ENCODE results near the gene ZC3H12A.

The ZC3H12A gene

DNA sequence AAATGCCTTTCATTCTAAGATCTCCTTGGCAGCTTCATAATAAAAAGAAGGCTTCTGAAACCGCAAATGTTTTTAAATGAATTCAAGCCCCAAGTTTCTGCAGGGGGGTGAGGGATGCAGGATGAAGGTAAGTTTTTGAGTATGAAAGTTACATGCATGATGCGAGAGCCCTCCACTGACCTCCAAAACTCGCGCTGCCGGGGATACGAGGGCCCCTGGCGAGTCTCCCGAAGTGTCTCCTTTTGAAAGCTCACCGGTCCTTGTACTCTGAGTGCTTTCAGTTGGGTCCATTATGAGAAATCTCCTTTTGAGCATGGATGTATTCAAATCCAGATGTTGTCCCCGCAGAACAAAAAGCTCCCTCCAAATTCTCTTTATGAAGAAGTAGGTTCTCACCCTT is 18.9 kb upstream of the ZC3H12A start:
- DNase-seq, result no peak

DNA sequence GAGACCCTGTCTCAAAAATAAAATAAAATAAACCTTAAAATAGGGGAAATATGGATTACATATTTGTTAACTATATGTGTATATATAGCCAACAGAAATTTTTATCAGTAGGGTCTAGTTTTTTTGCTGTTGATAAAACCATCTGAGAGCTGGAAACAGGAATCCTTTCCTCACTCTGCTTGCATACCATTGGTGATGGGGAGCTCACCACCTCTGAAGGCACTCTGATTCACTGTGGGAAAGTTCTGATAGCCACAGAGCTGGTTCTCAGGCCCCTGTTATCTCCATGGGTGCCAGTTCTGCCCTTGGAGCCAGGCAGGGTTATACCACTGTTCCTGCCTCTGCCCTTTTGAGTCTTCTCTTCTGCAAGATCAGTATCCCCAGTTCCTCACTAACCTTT is 17.8 kb upstream of the ZC3H12A start:
- no peak for DNase-seq

GRCh38 chr1:37458551-37458950 is 15.8 kb upstream of the ZC3H12A start:
- DNase-seq, result no peak

- no peak for DNase-seq
Measured at GRCh38 chr1:37461698-37462436, 12.5 kb upstream of the ZC3H12A start.

DNA sequence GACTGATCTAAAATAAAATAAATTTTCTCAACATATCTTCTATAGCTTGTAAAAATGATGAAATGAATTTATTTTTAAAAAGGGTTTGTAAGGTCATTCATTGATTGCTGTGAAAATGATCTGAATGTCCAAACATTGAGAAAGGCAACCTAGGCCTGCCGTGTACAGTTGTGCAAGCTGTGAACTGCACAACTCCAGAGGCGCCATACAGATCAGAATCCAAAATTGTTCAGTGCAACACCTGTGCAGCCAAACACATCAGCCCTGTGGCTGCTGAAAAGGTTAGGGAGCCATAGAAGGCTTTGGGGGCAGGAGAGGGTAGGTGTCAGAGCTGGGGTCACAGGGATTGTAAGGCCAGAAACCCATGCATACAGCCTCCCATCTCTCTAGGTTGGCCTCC is 9.9 kb upstream of the ZC3H12A start:
- no peak for DNase-seq

- DNase-seq, result no peak
Measured at GRCh38 chr1:37465593-37466517, 8.5 kb upstream of the ZC3H12A start.

DNA sequence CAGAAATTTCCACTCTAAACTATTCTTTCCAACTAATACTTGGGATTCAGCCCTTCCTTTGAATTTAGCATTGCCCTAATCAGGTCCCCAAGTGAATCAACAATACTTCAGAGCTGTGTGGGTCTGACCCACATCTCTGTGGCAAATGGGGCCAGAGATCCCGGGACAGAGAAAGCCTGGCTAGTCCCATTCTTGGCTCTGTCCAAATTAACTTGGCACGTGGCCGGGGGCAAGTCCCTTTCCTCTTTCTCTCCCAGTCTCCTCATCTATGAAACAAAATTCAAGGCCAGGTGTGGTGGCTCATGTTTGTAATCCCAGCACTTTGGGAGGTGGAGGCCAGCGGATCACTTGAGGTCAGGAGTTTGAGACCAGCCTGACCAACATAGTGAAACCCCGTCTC is 6.3 kb upstream of the ZC3H12A start:
- DNase-seq, result no peak

GRCh38 chr1:37469386-37469785 is 5.0 kb upstream of the ZC3H12A start:
- no peak for DNase-seq

GRCh38 chr1:37471345-37472231 is 2.8 kb upstream of the ZC3H12A start:
- peak; percentile 88 for DNase-seq

DNA sequence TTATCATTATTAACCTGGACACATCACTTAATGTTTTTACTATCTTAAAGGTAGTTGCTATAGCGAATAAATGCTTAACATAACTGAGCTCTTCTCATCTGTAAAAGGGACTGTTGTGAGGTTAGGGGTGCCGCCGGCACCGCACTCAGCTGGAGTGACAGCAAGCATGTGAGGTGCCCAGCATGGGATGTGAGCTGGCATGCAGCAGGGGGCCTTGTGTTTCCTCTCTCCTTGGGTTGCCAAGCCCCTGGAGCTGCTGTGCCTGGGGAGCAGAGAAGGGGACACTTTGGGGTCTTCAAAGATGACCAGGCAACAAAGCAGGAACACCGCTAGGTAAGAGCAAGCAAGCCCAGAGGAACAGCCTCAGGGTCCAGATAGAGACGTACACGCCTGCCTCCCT is 2.1 kb upstream of the ZC3H12A start:
- no peak for DNase-seq

DNA sequence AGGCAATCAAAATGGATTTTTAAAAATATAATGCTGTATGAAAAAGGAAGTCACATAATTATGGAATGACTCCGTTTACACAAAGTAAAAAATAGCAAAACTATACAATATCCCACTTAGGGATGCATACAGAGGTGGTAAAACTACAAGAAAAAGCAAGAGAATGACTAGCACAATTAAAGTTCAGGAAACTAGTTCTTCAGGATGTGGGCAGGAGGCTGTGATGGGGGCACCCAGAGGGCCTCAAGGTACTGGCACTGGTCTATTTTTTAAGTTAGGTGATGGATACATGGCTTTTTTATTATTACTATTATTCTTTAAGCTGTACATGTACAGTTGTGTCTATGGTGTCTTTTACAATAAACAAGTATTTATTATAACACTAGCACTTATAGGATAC is 1.4 kb upstream of the ZC3H12A start:
- no peak for DNase-seq

GRCh38 chr1:37473431-37474045 is 842 bp upstream of the ZC3H12A start:
- DNase-seq, result no peak

DNA sequence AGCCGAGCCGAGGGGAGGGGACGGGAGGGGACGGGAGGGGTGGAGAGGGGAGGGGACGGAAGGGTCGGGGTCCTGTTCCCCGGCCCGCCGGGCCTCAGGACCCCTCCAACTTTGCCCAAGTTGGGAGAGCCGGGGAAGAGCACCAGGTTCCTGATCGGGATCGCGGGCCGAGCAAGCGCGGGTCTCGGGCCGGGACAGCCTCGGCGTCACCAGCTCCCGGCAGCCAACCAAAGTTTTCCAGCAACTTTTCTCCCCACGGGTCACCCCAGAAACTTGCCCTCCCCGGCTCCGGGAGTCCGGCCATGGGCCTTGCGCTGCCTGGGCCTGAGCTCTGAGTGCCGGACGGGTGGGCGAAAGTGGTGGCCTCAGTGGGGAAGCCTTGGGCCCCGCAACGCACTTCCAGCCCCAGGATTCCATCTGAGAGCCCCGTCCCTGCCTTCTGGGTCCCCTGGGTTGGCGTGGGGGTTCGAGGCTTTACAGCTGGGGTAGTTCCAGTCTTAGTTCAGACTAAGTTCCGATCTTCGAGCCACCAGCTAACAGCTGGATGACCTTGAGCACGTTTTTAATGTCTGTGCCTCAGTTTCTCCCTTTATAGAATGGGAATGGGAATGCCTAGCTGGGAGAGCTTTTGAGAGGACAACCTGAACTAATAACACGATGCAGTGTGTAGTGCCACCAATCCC is 458 bp downstream of the ZC3H12A start:
- no peak for DNase-seq

DNA sequence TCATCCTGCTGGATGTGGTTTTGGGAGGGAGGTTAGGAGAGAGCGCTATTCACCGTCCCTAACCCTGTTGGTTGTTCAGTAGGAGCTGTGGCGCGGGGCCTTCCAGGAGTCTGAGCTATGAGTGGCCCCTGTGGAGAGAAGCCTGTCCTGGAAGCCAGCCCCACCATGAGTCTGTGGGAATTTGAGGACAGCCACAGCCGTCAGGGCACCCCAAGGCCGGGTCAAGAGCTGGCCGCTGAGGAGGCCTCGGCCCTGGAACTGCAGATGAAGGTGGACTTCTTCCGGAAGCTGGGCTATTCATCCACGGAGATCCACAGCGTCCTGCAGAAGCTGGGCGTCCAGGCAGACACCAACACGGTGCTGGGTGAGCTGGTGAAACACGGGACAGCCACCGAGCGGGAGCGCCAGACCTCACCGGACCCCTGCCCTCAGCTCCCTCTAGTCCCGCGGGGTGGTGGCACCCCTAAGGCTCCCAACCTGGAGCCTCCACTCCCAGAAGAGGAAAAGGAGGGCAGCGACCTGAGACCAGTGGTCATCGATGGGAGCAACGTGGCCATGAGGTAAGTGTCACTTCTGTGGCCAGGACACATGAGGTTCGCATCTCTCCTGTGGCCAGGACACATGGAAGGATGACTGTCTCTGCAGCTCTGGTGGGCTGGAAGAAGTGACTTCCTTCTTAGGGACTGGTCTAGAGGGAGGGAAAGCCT is 1.2 kb downstream of the ZC3H12A start:
- DNase-seq, result no peak

DNA sequence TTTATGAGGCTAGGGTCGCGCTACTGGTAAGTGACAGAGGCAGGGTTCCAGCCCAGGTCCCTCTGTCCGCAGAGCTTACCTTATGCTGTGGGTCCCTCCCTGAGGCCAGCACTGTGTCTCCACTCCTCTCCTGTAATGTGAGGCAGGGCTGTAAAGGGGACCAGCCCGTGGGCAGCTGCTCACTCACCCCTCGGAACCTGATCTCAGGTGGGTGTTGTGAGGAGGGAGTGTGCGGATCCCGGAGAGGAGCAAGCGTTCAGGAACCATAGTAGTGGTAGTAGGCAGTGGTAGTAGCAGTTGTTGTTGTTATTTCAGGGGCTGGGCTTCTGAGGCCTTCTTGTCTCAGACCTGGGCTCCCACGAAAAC is 1.7 kb downstream of the ZC3H12A start:
- no peak for DNase-seq

- DNase-seq, result peak; percentile 87
Measured at GRCh38 chr1:37476460-37477197, 2.2 kb downstream of the ZC3H12A start.

DNA sequence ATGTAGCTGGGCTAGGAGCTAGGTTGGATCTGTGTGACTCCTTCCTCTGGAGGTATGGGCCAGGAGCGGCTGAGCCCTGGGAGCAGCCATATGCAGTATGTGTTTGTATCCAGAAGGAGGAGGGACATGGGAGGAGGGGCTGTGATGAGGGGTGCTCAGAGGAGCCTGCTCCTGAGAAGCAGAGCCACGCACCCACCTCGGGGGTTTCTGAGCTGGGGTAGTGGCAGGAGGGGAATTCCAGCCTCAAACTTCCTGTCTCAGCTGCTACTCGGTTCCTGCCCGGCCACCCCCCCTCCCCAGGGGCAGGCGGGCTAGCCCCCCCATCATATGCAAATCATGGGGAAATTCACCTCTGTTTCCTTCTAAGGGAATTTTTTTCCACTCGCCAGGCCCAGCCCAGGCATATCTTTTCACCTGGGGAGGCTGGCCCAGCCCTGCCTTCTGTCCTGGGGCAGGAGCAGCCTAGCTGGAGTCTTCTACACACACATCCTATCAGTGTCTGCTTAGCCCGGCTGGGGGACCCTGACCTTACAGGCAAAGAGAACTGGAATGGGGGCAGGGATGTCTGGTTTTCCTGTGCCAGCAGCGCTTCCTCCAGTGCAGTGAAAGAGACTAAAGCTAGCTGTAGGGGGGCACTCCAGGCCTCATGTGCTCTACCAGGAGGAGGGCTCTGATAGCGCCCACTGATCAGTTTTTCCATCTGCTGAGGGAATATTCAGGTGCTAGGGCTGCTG is 3.0 kb downstream of the ZC3H12A start:
- DNase-seq, result peak; percentile 74

GRCh38 chr1:37477946-37478345 is 3.6 kb downstream of the ZC3H12A start:
- no peak for DNase-seq

DNA sequence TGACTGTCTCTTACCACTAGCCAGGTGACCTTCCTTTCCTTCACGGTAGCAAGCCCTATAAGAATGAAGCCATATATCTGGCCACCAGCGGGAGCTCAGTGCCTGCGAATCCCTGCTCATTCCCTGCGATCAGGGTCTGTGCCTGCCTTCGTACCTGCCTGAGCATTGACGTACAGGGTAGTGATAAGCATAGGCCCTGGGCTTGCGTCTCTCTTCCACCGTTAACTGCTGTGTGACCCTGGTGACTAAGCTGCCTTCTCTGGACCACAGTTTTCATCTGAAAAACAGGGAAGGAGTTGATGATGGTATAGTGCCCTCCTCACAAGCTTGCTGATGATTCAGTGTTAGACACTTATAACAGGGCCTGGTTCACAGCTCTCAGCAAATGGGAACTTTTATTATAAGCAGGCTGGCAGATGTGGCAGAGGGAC is 4.1 kb downstream of the ZC3H12A start:
- peak; percentile 36 for DNase-seq

- DNase-seq, result peak; percentile 53
Measured at GRCh38 chr1:37478890-37479254, 4.5 kb downstream of the ZC3H12A start.
